ENCODE measurements around the gene GIT1. TPM values are rescaled to one million over a fixed set of nuclear protein-coding genes. Genes with fewer than 3 reads are reported as not detected.

GIT1 gene
- total RNA-seq, 4 donors from 2014 or later: 35.7 to 71.7 (median 42.4) TPM

DNA sequence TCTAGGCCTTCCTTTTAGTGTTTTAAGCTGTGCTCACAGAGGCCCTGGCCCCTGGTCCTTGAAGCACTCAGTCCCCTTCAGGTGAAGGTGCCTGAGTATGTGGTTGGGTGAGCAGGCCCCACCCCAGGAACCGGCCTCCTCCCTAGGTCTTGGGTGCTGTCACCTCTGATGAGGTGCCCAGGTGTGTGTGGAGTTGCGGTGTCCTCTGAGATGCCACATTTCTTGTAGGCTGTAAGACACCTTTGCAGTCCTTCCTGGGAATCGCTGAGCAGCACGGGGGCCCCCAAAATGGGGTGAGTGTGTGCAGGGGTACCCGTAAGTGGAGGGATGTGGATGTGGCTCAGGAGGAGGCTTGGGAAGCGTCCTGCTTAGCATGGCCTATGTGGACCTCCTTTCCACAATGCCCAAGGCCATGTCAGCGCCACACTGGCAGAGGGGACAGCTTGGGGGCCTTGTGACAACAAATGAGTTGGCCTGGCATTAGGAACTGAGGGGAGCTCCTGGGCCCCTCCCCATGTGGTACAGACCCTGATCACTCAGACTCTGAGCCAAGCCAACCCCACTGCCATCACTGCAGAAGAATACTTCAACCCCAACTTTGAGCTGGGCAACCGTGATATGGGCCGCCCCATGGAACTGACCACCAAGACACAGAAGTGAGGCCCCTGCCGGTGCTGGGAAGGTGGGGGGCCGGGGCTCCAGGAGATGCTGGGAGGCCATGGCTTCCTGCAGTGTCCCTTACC lies 22.1 kb upstream of the GIT1 start:
- TF ChIP-seq, protein P1, sequence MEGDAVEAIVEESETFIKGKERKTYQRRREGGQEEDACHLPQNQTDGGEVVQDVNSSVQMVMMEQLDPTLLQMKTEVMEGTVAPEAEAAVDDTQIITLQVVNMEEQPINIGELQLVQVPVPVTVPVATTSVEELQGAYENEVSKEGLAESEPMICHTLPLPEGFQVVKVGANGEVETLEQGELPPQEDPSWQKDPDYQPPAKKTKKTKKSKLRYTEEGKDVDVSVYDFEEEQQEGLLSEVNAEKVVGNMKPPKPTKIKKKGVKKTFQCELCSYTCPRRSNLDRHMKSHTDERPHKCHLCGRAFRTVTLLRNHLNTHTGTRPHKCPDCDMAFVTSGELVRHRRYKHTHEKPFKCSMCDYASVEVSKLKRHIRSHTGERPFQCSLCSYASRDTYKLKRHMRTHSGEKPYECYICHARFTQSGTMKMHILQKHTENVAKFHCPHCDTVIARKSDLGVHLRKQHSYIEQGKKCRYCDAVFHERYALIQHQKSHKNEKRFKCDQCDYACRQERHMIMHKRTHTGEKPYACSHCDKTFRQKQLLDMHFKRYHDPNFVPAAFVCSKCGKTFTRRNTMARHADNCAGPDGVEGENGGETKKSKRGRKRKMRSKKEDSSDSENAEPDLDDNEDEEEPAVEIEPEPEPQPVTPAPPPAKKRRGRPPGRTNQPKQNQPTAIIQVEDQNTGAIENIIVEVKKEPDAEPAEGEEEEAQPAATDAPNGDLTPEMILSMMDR (IDR thresholded peaks at IDR 0.05): no peak
- no peak for TF ChIP-seq POLR2A (IDR thresholded peaks at IDR 0.05)
- no peak overlapping the region for H3K27ac ChIP-seq
- no peaks in the 10 kb centered on the region for H3K27me3 ChIP-seq
- no peak for DNase-seq
- peaks cover 30 to 31% of the 10 kb centered on the region in 2 donors for H3K4me1 ChIP-seq
- no peaks in the 10 kb centered on the region for H3K36me3 ChIP-seq
- whole genome bisulfite sequencing, 2 donors: 95 to 97% methylated on average over 10 of the region's 11 CpGs
- intact Hi-C loops (cut with DNase I): no loop called here
- H3K9me3 ChIP-seq: no peaks in the 10 kb centered on the region
- no peak overlapping the region for H3K4me3 ChIP-seq (replicated peaks in 1 of 3)

DNA sequence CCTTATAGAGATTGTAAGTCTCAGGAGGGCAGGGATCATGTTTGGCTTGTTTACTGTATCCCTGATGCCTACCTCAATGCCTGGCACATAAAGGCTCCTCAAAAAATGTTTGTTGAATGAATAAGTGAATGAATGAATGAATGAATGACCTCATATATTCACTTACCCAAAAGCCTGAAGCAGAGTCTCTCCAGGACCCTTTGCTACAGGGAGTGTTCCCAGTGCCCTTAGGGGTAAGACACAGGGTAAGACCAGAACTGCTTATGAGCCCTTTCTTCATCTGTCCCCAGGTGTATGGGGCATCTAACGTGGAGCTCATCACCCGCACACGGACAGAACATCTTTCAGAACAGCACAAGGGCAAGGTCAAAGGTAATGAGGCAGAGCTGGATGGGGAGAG lies 20.9 kb upstream of the GIT1 start:
- no peak overlapping the region for H3K27ac ChIP-seq
- TF ChIP-seq POLR2A (IDR thresholded peaks at IDR 0.05): no peak
- TF ChIP-seq, protein P1 (IDR thresholded peaks at IDR 0.05): no peak
- intact Hi-C loops (cut with DNase I): no loop called here
- no peaks in the 10 kb centered on the region for H3K36me3 ChIP-seq
- no peak for DNase-seq
- WGBS, 2 donors: 89 to 92% methylated on average over 3 of the region's 3 CpGs
- no peak overlapping the region for H3K4me3 ChIP-seq (replicated peaks in 1 of 3)
- H3K9me3 ChIP-seq: no peaks in the 10 kb centered on the region
- no peaks in the 10 kb centered on the region for H3K27me3 ChIP-seq
- peaks cover 21 to 22% of the 10 kb centered on the region in 2 donors for H3K4me1 ChIP-seq

DNA sequence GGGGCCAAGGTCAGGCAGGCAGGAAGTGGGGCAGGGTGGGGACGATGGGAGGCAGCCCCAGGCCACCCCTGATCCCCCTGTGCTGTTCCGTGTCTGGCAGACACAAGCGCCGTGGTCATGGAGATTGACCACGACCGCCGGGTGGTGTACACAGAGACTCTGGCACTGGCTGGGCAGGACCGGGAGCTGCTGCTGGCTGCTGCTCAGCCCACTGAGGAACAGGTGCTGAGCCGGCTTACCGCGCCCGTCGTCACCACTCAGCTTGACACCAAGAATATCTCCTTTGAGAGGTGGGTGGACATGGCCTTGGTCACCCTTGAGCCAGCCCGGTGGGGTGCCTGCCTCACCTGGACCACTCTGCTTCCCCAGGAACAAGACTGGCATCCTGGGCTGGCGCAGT lies 19.5 kb upstream of the GIT1 start:
- no peaks in the 10 kb centered on the region for H3K36me3 ChIP-seq
- H3K27ac ChIP-seq: no peak overlapping the region
- DNase-seq: no peak
- 90 to 92% methylated on average over 2 to 14 of the region's 15 CpGs for WGBS, 2 donors
- peaks cover 12% of the 10 kb centered on the region in 2 donors for H3K4me1 ChIP-seq
- no peak overlapping the region for H3K4me3 ChIP-seq (replicated peaks in 1 of 3)
- TF ChIP-seq, protein P1 (IDR thresholded peaks at IDR 0.05): no peak
- TF ChIP-seq POLR2A (IDR thresholded peaks at IDR 0.05): no peak
- no peaks in the 10 kb centered on the region for H3K9me3 ChIP-seq
- H3K27me3 ChIP-seq: no peaks in the 10 kb centered on the region
- intact Hi-C loops (cut with DNase I): no loop called here

DNA sequence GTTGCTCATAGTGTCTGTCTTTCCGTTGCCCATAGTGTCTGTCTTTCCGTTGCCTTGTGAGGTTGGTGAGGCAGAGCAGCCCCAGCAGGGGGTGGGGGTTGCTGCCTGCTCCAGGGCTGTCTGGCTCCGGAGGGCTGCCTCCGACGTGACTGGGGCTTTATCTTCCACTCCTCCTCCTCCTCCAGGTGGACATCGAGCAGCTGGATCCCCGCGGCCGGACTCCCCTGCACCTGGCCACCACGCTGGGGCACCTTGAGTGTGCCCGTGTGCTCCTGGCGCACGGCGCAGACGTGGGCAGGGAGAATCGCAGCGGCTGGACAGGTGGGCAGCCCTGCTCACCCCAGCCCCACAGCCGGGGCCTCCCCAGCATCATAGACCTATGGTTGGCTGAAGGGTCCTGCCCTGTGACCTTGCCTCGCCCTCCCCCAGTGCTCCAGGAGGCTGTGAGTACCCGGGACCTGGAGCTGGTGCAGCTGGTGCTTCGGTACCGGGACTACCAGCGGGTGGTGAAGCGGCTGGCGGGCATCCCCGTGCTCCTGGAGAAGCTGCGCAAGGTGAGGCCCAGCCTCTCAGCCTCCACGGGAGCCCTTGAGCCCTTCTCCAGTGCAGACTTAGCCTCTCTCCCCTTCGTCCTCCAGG lies 18.2 kb upstream of the GIT1 start:
- no peak overlapping the region for H3K27ac ChIP-seq
- 85 to 92% methylated on average over 6 to 23 of the region's 29 CpGs for WGBS, 2 donors
- no peaks in the 10 kb centered on the region for H3K36me3 ChIP-seq
- intact Hi-C loops (cut with DNase I): no loop called here
- no peak for TF ChIP-seq POLR2A (IDR thresholded peaks at IDR 0.05)
- TF ChIP-seq, protein P1 (IDR thresholded peaks at IDR 0.05): no peak
- no peaks in the 10 kb centered on the region for H3K9me3 ChIP-seq
- H3K4me3 ChIP-seq (replicated peaks in 1 of 3): no peak overlapping the region
- H3K4me1 ChIP-seq: peaks cover 0 to 2% of the 10 kb centered on the region in 2 donors
- no peak for DNase-seq
- H3K27me3 ChIP-seq: no peaks in the 10 kb centered on the region

DNA sequence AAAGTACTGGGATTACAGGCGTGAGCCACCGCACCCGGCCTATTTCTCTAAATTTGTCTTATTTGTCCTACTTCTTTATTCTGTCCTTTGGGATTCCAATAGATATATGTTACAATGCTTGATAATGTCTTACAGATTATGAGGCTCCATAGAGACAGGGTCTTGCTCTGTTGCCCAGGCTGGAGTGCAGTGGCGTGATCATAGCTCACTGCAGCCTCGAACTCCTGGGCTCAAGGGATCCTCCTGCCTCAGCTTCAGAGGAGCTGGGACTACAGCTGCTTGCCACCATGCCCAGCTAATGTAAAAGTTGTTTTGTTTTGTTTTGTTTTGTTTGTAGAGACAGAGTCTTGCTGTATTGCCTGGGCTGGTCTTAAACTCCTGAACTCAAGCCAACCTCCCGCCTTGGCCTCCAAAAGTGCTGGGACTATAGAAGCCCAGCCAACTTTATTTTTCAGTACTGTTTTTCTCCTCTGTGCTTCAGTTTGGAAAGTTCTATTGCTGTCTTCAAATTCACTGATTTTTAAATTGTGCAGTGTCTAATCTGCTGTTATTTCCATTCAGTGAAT lies 13.7 kb upstream of the GIT1 start:
- no peak for DNase-seq
- H3K36me3 ChIP-seq: no peaks in the 10 kb centered on the region
- H3K4me3 ChIP-seq (replicated peaks in 1 of 3): no peak overlapping the region
- no peak overlapping the region for H3K27ac ChIP-seq
- TF ChIP-seq, protein P1 (IDR thresholded peaks at IDR 0.05): no peak
- no peak for TF ChIP-seq POLR2A (IDR thresholded peaks at IDR 0.05)
- H3K9me3 ChIP-seq: no peaks in the 10 kb centered on the region
- intact Hi-C loops (cut with DNase I): no loop called here
- whole genome bisulfite sequencing, 2 donors: 90 to 92% methylated on average over 6 of the region's 6 CpGs
- no peaks in the 10 kb centered on the region for H3K27me3 ChIP-seq
- no peaks in the 10 kb centered on the region for H3K4me1 ChIP-seq

All from thyroid gland (tissue), 4 donors.